Tongue (tissue), 2 donors: ENCODE results near the gene VWA5B2. TPM values are rescaled to one million over a fixed set of nuclear protein-coding genes. Genes with fewer than 3 reads are reported as not detected.

Experiments
- DNase-seq: peaks from one replicate; pipeline ENCODE4 v3.0.0-alpha.2; 2015
- total RNA-seq: library from RNA; depleted of rRNA; stranded (reverse); fragments of >200 nt; gene quantifications from one replicate; pipeline ENCODE4 v1.2.3, GENCODE V29; 2014

VWA5B2 gene
- total RNA-seq, result not detected

GRCh38 chr3:184229394-184230080, at the start of gene VWA5B2:
TSS of gene VWA5B2 (plus strand) at chr3:184229585. CDS start at chr3:184230529, 944 bp downstream.
- peak; percentile 76 for DNase-seq

GRCh38 chr3:184180165-184180564, 49.2 kb upstream of the VWA5B2 start:
- DNase-seq, result no peak

- no peak for DNase-seq
These were observed 47.8 kb upstream of the VWA5B2 start for GRCh38 chr3:184181596-184181995.

GRCh38 chr3:184183679-184184078, 45.7 kb upstream of the VWA5B2 start:
- DNase-seq, result no peak

GRCh38 chr3:184184546-184185230, 44.7 kb upstream of the VWA5B2 start:
- no peak for DNase-seq

- DNase-seq, result peak; percentile 100
These were observed 43.8 kb upstream of the VWA5B2 start for GRCh38 chr3:184185461-184186183.

- no peak for DNase-seq
These were observed 43.0 kb upstream of the VWA5B2 start, which contains the start of gene ABCF3 for GRCh38 chr3:184186184-184186901. TSS of gene ABCF3 (plus strand) at chr3:184186199. CDS start at chr3:184186208, 9 bp downstream.

GRCh38 chr3:184186902-184187207, 42.5 kb upstream of the VWA5B2 start:
- no peak for DNase-seq

GRCh38 chr3:184188080-184188479, 41.3 kb upstream of the VWA5B2 start:
- no peak for DNase-seq

GRCh38 chr3:184189421-184189820, 40.0 kb upstream of the VWA5B2 start:
- DNase-seq, result no peak

- DNase-seq, result no peak
These were observed 36.5 kb upstream of the VWA5B2 start for GRCh38 chr3:184192889-184193288.

- DNase-seq, result no peak
These were observed 35.3 kb upstream of the VWA5B2 start for GRCh38 chr3:184193991-184194539.

GRCh38 chr3:184196536-184196935, 32.8 kb upstream of the VWA5B2 start:
- DNase-seq, result no peak

- no peak for DNase-seq
These were observed 30.9 kb upstream of the VWA5B2 start for GRCh38 chr3:184198509-184198908.

GRCh38 chr3:184200825-184201224, 28.6 kb upstream of the VWA5B2 start:
- no peak for DNase-seq

GRCh38 chr3:184203526-184203925, 25.9 kb upstream of the VWA5B2 start:
- DNase-seq, result no peak

- DNase-seq, result no peak
These were observed 20.1 kb upstream of the VWA5B2 start for GRCh38 chr3:184209146-184209923.

GRCh38 chr3:184211297-184211696, 18.1 kb upstream of the VWA5B2 start:
- DNase-seq, result no peak

- DNase-seq, result no peak
These were observed 17.7 kb upstream of the VWA5B2 start for GRCh38 chr3:184211718-184212117.

GRCh38 chr3:184218814-184219213, 10.6 kb upstream of the VWA5B2 start:
- DNase-seq, result no peak

- no peak for DNase-seq
These were observed 6.9 kb upstream of the VWA5B2 start for GRCh38 chr3:184222521-184222920.

- DNase-seq, result no peak
These were observed 5.4 kb upstream of the VWA5B2 start for GRCh38 chr3:184223946-184224345.
